IPS-18c (cell line): Measurements from ENCODE around the gene IRAK1.
"Not testable (repeated sequence)": the region's sequence is repeated elsewhere in the genome, so short reads cannot be mapped to it uniquely, and the experiment has no call there.

Experiments used
- H3K4me3 ChIP-seq: 2 replicates; pipeline ENCODE4 v1.7.0; 2013; ENCODE audit warnings: low read depth, mild to moderate bottlenecking, low read length, moderate library complexity; ENCODE audit not compliant: insufficient read depth
- H3K9me3 ChIP-seq: one replicate; pipeline ENCODE4 v1.6.1; 2013; ENCODE audit warnings: mild to moderate bottlenecking, low read length, moderate library complexity; ENCODE audit not compliant: control insufficient read depth, insufficient read depth

IRAK1 gene

DNA sequence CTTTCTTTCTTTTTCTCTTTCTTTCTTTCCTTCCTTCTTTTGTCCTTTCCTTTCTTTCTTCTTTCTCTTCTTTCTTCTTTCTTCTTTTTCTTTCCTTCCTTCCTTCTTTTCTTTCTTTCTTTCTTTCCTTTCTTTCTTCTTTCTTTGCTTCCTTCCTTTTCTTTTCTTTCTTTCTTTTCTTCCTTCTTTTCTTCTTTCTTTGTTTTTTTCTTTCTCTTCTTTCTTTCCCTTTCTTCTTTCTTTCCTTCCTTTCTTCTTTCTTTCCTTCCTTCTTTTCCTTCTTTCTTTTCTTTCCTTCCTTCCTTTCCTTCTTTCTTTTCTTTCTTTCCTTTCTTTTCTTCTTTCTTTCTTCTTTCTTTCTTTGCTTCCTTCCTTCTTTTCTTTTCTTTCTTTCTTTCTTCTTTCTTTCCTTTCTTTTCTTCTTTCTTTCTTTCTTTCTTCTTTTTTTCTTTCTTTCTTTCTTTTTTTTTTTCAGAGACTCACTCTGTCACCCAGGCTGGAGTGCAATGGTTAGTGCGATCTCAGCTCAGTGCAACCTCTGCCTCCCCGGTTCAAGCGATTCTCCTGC is 28.6 kb downstream of the IRAK1 start:
- Histone ChIP-seq H3K9me3 (peaks cover 8% of the 10 kb centered on the region), H3K4me3 (no peak overlapping the region)

DNA sequence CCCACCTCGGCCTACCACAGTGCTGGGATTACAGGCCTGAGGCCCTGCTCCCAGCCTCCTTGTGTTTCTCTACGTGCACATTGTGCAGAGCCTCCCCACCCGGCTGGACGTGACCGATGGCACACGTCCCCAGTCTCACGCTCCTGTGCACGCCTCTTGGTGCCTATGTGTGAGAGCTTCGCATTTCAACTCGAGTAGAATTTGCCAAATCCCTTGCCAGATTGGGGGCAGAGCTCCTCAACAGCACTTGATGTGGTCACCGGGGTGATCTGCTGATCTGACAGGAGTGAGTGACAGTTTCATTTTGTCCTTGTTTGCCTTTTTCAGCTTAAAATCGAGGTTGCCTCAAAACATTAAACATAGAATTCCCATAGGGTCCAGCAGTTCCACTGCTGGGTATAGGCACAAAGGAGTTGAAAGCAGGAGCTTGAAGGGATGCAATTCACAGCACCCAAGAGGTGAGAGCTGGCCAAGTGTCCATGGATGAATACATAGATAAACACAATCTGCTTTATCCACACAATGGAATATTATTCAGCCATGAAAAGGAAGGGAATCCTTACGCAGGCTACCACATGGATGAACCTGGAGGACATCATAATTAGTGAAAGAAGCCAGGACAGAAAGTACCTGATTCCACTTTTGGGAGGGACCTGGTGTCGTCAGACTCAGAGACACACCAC is 29.6 kb downstream of the IRAK1 start:
- no peak overlapping the region for H3K4me3 ChIP-seq
- H3K9me3 ChIP-seq, result peaks cover 5% of the 10 kb centered on the region

DNA sequence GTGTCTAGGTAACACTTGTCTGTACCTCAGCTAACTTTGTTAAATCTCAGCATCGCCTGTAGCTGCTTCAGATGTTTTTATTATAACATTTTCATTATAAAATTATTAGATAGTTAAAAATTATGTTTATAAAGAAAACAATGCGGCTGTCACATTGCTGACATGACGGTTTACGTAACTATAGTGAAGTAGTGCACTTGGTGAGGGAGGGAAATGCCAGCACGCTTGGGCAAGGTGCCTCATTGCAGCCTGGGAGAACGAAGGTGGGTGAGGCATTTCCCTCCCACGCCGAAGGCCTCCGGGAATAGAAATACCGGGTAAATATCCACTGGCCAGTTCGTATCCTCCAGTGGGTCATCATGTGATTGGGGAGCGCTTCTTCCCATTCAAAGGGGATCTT is 31.2 kb downstream of the IRAK1 start:
- H3K4me3 ChIP-seq, result no peak overlapping the region
- peaks cover 3% of the 10 kb centered on the region for H3K9me3 ChIP-seq

DNA sequence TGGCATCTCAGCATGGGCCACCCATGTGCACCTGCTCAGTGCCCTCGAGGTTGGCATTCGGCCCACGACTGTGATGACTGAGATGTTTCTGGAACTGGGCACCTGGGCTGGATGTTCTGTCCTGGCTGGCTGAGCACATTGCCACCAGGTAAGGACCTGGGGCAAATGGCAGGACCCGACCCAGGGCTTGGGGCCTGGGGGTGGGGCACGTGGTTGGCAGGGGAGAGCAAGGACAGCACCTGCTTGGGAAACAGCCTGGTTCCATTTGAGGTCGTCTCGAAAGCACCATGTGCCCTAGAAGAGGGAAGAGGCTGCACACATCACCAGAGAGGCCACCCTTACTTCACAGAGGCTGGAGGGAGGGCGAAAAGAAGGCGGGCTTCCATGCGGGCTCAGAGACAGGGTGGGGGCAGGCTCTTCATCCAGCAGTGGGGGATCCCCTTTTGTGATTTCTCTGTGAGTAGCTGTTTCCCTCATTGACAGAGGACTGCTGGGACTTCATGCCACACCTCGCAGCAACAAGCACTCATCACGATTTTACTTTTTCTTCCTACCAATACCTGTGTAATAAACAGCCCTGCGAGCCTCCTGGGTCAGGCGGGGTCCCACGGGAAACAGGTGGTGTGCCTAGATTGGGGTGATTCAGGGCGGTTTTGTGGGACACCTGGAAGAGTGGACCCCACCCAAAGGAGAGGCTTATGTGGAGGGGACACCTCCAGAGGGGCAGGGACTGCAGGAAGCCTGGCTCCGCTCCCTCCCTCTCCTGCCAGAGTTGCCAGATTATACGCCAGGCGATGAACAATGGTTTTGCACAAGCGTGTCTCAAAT is 35.1 kb downstream of the IRAK1 start:
- no peak overlapping the region for H3K4me3 ChIP-seq
- H3K9me3 ChIP-seq, result no peaks in the 10 kb centered on the region

DNA sequence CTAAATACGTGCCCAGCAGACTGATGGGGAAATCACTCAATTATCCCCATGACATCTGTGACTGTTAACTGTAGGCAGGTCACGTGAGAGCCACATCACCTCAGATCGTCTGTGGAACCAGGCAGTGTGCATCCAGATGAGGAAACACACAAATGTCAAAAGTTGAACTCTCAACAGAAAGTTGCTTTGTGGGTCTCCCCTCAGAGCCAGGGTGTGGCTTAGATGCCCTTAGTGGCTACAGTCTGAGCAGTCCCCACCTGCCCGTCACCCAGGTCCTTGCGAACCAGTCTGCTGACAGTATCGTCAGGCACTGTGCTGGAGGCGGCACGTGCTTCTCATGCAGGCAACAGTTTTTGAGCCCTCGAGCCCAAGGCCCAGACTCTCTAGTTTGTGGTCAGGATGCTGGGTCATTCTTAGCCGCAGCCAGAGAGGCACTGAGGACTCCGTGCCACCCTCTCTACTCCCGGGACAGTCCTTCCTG is 36.3 kb downstream of the IRAK1 start:
- H3K9me3 ChIP-seq, result no peaks in the 10 kb centered on the region

DNA sequence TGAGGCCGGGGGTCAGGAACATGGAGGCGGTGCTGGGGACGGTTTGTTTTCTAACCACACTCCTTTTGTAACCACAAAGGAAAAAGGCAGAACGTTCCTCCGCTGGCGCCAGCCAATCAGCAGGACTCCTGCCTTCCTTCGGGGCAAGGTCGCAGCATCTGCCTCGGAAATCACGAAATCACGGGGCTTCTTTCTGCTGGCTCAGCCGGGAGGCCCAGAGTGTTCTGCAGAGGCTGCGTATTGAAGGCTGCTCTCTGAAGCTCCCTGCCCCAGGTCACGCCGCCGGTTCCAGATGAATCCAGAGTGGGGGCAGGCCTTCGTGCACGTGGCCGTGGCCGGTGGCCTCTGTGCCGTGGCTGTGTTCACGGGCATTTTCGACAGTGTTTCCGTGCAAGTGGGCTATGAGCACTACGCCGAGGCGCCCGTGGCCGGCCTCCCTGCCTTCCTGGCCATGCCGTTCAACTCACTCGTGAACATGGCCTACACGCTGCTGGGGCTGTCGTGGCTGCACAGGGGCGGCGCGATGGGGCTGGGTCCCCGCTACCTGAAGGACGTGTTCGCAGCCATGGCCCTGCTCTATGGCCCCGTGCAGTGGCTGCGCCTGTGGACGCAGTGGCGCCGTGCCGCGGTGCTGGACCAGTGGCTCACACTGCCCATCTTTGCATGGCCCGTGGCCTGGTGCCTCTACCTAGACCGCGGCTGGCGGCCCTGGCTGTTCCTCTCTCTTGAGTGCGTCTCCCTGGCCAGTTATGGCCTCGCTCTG is 37.8 kb downstream of the IRAK1 start:
- Histone ChIP-seq H3K9me3 (no peaks in the 10 kb centered on the region), H3K4me3 (no peak overlapping the region)

More for the DNA sequence above, 36.3 kb downstream of the IRAK1 start:
- H3K4me3 ChIP-seq, result no peak overlapping the region

DNA sequence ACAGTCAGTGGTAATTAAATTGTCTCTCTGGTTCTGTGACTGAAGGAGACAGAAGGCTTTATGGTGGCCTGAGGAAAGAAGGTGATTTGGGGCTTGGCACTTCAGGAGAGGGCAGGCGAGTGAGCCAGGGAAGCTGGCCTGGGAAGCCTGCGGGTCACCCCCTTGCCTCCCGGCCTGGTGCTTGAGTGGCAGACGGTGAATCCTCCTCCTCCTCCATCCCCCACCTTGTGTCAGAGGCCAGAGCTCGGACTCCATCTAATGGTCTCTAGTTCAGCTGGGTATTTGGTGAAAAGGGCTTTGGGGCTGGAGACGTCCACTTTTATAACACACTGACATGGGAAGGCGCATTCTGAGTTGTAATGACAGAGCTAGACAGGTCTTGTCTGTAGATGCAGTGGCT is 38.5 kb downstream of the IRAK1 start:
- Histone ChIP-seq H3K4me3 (no peak overlapping the region), H3K9me3 (no peaks in the 10 kb centered on the region)

DNA sequence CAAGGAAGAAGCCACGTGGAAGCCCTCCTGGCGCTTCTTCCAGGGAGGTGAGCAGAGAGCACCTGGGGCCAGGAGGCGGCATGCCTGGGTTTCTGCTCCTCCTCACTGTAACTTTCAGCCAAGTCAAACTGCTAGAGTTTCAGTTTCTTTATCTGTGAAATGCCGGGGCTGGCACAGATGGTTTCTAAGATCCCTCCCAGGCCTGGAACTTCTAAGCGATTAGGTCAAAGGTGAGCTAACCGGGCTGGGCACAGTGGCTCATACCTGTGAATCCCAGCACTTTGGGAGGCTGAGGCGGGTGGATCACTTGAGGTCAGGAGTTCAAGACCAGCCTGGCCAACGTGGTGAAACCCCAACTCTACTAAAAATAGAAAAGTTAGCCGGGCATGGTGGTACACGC is 39.3 kb downstream of the IRAK1 start:
- H3K9me3 ChIP-seq, H3K4me3 ChIP-seq: not testable (repeated sequence)

DNA sequence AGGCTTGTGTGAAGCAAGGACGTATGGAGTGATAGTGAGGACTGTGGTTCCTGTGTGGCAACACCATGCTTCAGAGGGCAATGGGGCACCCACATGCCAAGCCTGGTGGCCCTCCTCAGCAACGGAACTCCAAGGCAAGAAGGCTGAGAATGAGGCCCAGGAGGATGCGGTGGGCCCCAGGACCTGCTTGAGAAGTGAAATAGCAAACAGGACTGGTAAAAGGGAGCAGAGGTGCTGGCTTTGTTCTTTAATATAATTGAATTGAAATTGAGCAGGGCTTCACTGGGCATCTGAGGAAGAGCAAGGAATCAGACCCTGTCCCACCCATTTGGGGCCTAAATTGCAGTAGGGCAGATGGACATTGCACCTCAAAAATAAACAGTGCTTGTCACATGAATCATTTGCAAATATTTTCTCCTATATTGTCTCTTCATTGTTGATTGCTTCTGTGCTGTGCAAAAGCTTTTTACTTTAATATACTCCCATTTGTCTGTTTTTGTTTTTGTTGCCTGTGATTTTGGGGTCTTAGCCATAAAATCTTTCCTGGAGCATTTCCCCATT is 44.9 kb downstream of the IRAK1 start:
- no peaks in the 10 kb centered on the region for H3K9me3 ChIP-seq
- no peak overlapping the region for H3K4me3 ChIP-seq

DNA sequence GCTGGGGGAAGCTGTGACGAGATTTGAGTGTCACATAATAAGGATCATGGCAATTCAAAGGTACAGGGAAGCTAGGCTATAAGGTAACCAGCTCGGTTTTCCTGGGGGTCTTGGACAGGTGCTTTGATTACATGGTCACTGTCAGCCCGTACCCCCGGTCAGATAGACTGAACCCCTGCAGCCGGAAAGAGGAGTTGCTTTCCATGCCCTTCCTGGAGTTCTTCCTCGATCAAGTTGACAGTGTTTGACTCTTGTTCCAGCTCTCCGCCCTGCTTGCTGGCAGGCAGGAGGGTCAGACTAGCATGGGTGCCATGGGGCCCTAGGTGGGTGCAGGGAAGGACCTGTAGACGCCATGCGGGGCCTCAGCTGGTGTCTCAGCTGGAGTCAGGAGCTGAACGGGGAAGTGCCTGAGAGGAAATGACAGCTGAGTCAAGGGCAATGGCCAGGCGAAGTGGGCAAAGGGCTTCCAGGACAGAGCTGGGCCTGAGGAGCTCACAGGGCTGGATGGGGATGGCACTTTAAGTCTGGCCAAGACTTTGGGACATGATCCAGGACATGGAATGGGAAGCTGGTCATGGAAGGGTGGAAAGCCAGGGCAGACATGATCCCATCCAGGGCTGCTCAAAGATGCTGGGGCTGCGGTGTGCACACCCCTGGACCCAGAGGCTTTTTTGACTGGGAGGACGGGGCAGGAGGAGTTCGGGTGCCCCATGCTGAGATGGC is 45.5 kb downstream of the IRAK1 start:
- H3K4me3 ChIP-seq, result no peak overlapping the region

DNA sequence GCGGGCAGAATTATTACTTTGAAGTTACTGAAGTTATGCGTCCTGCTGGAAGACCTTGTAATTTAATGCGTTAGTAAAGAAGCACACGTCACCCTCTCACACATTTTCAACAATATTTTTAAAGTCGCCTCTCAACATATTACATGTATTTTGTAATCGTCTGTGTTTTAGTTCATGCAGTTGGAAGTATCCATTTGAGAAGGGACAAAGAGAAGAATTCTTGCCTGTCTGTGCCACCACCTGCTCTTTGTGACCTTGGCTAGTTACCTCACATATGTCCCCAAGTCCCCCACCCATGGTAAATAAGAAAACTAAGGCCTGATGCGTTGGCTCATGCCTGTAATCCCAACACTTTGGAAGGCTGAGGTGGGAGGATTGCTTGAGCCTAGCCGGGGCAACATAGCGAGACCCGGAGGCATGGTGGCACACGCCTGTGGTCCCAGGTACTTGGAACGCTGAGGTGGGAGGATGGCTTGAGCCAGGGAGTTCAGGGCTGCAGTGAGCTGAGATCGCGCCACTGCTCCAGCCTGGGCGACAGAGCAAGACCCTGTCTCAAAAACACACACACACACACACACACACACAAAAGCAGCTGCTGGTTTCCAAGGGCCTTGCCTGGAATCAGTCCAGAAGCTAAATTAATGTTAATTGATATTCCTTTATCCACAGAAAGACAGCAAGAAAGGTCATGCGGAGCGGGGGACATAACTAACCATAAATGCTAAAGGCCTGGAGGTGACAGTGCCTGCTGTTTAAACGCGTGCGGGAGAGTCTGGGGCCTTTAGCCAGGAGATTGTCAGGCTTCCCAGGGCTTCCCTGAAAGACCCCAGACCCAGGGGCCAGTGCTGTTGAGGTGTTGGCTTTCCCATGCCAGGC is 46.3 kb downstream of the IRAK1 start:
- H3K4me3 ChIP-seq, result peak overlapping the region; percentile 58
- H3K9me3 ChIP-seq, result no peaks in the 10 kb centered on the region

More for the DNA sequence above, 45.5 kb downstream of the IRAK1 start:
- H3K9me3 ChIP-seq, result no peaks in the 10 kb centered on the region

DNA sequence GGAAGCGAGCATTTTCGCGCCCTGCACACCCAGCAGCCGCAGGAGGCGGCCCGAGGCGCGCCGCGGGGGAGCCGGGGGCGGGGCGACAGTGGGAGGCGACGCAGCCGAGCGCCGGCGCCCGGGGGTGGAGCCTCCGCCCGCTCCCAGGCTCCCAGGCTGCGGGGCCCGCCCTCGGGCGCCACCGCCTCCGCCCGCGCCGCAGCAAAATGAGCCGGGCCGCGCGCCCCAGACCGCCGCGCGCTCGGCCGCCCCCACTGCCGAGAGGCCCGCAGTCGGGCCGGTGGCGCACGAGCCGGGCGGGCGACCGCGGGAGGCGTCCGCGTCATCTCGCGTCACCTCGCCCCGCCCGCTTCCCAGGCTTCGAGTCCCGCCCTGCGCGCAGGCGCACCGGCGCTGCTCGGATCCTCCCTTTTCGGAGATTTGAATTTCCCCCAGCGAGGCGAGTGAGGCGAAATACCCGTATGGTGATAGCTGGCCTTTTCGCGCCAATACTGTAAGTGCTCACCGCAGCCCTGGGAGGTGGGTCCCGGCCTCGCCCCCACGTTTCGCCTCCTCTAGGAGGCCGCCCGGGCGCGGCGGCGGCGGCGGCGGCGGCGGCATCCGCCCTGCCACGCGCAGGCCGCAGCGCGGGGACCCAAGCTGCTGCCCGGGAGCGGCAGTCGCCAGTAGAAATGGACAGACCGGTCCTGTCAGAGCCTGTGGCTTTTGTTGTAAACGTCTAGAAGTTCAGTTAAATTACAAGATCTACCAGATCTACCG is 47.2 kb downstream of the IRAK1 start, which contains the start of gene TMEM187:
TMEM187 (plus strand) TSS at position 387 of the 759 bp plus-strand sequence. CDS start 9,309 bp downstream, outside the sequence.
- H3K9me3 ChIP-seq, result no peaks in the 10 kb centered on the region
- H3K4me3 ChIP-seq, result peak within 1 kb of the TSS; percentile 100

DNA sequence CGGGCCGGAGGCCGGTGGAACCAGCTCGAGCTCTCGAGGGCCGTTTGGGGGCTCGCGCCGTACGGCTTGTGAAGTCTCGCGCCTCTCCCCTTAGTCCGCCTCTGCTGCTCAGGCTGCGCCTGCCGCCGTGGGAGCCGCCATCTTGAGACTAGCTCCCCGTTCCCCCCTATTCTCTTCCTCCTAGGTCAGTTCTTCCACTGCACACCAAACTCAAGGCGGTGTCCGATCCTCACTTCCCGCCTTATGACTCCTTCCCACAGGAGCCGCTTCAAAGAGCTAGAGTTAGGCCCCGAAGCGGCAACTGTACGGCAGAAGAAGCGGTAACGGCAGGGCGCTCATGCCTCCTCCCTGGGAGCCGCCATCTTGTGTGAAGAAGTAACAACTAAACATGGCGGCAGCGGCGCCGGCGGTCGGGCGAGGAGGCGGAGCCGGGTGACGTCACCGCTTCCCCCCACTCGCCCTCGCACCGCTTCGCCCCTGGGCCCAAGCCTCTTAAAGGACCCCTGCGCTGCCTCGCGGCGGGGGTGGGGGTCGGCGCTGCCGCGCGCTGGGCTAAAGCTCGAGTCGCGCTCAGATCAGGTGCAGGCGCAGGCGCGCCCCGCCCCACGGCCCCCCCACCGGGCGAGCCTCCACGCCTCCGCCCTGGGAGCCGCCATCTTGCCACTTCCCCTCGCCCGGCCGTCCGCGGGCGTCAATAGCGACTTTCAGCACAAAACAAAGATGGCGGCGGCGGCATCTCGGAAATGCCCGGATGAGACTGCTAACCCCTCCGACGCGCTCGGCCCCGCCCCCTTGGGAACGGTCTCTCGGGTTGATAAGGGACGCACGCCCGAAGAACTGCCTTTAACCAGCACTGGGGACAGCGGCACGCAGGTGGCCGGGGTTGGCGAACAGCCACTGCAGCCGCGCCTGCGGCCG is 48.0 kb downstream of the IRAK1 start, which contains the start of gene HCFC1:
HCFC1 (minus strand) TSS at position 369 of the 918 bp plus-strand sequence. CDS start 978 bp downstream, outside the sequence.
- no peaks in the 10 kb centered on the region for H3K9me3 ChIP-seq
- peak within 1 kb of the TSS; percentile 100 for H3K4me3 ChIP-seq

DNA sequence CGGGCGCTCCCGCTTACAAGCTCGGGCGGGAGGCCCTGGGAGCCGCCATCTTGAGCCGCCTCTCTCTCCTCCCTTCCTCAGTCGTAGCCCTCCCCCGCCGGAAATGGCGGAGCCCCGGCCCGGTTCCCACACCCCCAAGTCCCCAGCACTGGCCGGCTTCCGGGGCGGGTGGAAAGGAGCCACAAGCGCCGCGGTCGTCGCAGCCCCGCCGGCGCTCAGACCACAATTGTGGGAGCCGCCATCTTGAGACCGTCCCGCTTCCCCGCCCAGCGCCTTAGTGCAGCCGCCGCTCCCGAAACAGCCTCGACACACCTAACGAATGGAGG is 48.6 kb downstream of the IRAK1 start:
- peak overlapping the region; percentile 100 for H3K4me3 ChIP-seq

More for the DNA sequence above, 48.6 kb downstream of the IRAK1 start:
- H3K9me3 ChIP-seq, result no peaks in the 10 kb centered on the region
